GM19023 (cell line): Measurements from ENCODE around the gene DCTPP1.
A peak's percentile ranks its signal among the peaks of the same experiment; 100 is the strongest.
"Not testable (repeated sequence)": the region's sequence is repeated elsewhere in the genome, so short reads cannot be mapped to it uniquely, and the experiment has no call there.

Experiments used
- ATAC-seq: cut with Tn5 transposase; IDR thresholded peaks from one replicate; pipeline ENCODE4 v1.9.1; 2021; ENCODE audit warnings: mild to moderate bottlenecking, moderate library complexity; ENCODE audit not compliant: unreplicated experiment

DCTPP1 gene

DNA sequence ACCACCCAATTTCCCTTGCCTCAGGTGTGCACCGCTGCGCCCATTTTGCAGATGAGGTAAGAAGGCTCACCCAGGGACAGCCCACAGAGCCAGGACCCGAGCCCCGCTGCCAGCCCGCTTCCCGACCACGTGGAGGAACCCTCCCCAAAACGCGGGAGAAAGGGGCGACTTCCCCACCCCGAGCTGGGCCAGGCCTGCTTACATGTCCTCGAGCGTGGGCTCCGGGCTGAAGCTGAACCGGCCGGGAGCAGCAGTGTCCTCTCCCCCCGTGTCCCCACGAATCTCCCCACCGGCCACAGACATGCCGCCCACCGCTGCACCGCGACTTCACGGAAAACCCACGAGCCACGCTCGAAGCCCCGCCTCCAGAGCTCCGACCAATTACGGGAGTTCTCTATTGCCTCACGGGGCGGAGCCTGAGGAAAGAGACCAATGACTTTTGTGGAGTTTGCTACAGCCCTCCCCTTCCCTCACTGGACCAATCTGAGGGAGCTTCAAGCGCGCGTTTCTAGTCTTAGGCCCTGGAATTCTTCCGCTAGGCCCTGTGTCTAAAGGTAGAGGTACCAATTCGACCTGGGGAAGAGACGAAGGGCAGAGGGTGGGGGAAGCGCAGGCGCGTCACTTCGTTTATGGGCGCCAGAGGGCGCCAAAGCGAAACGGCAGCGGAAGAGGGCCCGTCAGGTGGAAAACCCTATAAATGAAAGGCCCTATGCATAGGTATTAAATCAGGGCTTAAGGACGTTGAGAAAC lies at the start of gene DCTPP1:
DCTPP1 (minus strand) TSS at position 353 of the 750 bp plus-strand sequence; CDS start at position 303, 50 bp downstream.
- peak; percentile 95 for ATAC-seq

DNA sequence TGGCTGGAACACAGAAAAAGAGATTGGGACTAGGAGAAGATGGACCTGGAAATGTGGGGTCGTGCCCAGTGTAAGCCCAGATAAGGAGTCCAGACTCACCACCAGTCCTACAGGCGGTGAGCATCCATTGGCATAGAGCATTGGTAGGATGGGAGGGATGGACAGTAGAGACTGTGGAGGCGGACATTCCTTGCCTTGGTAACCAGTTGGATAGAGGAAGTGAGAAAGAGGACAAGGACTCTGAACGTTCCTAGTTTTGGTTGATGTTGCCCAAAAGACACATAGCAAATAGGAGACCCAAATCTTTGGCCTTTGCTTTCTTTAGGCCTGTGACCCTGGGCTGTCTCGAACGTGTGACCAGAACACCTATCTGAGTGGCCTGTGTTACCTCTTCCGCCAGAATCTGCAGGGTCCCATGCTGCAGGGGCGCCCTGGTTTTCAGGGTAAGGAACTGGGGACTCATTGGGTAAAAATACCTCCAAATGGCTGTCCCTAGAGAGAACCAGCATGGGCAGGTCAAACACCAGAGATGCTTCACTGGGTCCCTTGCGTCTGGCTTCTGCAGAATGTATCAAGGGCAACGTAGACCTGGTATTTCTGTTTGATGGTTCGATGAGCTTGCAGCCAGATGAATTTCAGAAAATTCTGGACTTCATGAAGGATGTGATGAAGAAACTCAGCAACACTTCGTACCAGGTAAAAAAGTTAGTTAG lies 49.1 kb upstream of the DCTPP1 start:
- ATAC-seq, result no peak

DNA sequence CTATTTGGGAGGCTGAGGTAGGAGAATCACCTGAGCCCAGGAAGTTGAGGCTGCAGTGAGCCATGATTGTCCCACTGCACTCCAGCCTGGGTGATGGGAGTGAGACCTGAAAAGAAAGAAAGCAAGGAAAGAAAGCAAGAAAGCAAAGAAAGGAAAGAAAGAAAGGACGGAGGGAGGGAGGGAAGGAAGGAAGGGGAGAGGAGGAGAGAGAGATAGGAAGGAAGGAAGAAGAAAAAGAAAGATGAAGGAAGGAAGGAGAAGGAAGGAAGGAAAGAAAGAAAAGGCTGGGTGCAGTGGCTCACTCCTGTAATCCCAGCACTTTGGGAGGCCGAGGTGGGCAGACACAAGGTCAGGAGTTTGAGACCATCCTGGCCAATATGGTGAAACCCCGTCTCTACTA lies 47.9 kb upstream of the DCTPP1 start:
- ATAC-seq, result not testable (repeated sequence)

DNA sequence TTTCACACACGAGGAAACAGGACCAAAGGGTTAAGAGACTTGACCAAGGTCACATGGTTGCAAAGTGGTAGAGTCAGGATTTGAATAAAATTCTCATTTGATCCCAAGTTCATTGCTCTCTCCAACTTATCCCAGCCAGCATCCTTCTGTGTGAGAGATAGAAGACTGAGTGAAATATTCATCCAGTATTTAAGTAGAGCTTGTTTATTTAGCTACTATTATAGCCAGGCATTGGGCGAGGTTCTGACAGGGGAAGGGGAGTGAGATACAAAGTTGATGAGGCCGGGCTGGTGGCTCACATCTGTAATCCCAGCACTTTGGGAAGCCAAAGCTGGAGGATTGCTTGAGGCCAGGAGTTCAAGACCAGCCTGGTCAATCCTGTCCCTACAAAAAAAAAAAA lies 47.2 kb upstream of the DCTPP1 start:
- ATAC-seq, result no peak

DNA sequence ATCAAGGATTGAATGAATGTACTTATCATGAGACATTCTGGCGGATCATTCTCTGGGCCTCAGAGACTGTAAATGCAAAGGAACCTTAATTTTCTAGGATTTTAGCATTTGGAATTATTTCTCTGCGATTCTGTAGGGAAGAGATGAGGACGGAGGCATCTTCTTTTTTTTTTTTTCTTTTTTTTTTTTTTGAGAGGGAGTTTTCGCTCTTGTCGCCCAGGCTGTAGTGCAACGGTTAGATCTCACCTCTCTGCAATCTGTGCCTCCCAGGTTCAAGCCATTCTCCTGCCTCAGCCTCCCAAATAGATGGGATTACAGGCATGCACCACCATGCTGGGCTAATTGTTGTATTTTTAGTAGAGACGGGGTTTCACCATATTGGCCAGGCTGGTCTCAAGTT lies 44.9 kb upstream of the DCTPP1 start:
- no peak for ATAC-seq

DNA sequence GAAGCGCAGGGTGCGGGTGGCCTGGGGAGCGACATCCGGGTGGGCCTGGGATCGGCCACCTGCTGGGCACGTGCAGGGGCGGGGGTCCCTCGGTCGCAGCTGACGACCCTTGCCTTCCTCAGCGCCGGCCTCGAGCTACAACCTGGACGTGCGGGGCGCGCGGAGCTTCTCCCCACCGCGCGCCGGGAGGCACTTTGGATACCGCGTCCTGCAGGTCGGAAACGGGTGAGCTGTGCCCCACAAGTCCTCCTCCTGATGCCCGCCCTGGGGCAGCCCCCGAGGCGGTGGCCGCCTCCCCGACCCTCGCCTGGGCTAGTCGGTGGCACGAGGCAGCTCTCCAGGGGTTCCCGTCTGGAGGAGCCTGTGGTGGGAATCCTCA lies 44.2 kb upstream of the DCTPP1 start:
- ATAC-seq, result no peak

DNA sequence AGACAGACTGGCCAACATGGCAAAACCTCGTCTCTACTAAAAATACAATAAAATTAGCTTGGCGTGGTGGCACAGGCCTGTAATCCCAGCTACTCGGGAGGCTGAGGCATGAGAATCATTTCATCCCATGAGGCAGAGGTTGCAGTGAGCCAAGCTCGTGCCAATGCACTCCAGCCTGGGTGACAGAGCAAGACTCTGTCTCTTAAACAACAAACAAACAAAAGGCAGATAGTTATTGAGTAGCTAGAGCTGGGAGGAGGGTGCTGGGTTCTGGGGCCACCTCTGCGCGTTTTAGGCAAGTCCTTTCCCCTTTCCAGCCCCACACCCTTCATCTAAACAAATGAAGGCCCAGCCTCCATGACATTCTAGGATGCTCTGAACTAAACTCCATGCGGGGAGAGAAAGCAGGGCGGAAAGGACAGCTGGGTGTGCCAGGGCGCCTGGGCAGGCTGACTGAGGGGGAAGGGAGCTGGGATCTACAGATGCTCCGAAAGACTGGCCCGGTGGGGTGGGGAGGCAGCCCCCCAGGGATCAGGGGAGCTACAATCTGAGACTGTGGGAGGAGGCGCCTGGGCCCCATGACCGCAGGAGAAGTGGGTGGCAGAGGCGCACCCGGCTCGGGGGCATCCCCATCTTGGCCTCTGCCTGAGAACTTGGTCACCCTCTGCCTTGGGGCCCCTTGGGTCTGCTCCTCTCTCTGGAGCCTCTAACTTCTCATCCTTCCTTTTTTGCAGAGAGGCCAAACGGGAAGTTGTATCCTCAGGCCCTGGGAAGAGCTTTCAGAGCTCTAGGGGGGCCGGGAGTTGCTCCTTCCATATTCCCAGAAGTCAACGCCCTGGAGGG lies 43.6 kb upstream of the DCTPP1 start:
- ATAC-seq, result no peak

DNA sequence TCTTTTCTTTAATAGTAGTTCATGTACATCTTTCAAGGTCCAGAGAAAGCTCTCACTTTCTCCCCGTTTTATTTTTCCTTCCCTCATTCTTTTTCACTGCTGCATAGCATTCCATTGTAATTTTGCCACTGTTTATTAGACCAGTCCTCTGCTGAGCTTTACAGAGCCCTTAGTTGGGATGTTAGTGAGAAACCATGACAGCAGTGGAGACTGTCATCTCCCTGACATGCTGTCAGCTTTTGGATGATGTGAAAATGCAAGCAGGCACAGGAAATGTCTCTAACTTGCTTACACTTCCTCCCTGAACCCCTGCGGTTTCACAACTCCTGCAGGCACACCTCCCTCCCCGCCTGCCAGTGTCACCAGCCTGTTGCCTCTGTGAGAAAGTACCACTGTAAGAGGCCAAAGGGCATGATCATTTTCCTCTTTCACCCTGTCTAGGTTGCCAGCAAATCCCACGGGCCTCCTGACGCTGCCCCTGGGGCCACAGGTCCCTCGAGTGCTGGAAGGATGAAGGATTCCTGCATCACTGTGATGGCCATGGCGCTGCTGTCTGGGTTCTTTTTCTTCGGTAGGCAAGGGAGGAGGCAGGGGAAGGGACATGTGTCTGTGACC lies 42.6 kb upstream of the DCTPP1 start, which contains the start of gene ITGAL:
ITGAL (plus strand) TSS at position 415 of the 615 bp plus-strand sequence; CDS start at position 511, 96 bp downstream.
- ATAC-seq, result no peak

DNA sequence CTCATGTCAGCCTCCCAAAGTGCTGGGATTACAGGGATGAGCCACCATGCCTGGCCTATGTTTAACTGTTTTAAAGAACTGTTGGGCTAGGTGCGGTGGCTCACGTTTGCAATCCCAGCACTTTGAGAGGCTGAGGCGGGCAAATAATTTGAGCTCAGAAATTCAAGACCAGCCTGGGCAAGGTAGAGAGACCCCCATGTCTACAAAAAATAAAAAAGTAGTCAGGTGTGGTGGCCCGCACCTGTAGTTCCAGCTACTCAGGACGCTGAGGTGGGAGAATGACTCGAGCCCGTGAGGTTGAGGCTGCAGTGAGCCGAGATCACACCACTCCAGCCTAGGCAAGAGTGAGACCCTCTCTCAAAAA lies 40.8 kb upstream of the DCTPP1 start:
- no peak for ATAC-seq

DNA sequence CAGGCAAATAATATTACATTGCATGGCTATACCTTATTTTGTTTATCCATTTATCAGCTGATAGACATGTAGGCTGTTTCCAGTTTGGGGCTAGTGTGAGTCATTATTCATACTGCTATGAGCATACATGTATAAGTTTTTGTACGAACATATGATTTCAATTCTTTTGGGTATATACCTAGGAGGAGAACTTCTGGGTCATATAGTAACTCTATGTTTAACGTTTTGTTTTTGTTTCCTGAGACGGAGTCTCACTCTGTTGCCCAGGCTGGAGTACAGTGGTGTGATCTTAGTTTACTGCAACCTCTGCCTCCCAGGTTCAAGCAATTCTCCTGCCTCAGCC lies 40.3 kb upstream of the DCTPP1 start:
- ATAC-seq, result no peak

DNA sequence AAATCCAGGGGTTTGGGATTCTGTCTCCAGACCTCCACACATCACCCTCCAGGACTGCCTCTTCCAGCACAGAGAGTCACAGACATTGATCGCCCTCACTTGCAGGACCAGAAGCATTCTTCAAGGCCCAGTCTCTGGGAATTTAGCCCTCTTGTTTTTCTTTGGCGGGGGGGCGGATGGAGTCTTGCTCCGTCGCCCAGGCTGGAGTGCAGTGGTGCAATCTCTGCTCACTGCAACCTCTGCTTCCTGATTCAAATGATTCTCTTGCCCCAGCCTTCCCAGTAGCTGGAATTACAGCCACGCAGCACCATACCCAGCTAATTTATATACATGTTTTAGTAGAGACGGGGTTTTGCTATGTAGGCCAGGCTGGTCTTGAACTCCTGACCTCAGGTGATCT lies 34.2 kb upstream of the DCTPP1 start:
- ATAC-seq, result no peak

DNA sequence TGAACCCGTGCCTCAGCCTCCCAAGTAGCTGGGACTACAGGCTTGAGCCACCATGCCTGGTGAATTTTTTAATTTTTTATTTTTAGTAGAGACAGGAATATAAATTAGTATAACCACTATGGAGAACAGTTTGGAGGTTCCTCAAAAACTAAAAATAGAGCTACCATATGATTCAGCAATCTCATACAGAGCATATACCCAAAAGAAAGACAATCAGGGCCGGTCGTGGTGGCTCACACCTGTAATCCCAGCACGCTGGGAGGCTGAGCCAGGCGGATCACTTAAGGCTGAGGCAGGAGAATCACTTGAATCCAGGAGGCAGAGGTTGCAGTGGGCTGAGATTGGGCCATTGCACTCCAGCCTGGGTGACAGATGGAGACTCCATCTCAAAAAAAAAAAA lies 31.6 kb upstream of the DCTPP1 start:
- not testable (repeated sequence) for ATAC-seq

DNA sequence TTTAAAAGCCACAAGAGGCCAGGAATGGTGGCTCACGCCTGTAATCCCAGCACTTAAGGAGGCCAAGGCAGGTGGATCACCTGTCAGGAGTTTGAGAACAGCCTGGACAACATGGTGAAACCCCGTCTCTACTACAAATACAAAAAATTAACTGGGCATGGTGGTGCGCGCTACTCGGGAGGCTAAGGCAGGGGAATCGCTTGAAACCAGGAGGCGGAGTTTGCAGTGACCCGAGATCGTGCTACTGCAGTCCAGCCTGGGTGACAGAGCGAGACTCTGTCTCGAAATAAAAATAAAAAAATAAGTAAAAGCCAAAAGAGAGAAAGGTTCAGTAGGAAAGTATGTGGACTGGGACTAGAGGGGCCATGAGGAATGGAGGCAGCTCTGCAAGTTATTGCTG lies 29.6 kb upstream of the DCTPP1 start:
- ATAC-seq, result peak; percentile 21

DNA sequence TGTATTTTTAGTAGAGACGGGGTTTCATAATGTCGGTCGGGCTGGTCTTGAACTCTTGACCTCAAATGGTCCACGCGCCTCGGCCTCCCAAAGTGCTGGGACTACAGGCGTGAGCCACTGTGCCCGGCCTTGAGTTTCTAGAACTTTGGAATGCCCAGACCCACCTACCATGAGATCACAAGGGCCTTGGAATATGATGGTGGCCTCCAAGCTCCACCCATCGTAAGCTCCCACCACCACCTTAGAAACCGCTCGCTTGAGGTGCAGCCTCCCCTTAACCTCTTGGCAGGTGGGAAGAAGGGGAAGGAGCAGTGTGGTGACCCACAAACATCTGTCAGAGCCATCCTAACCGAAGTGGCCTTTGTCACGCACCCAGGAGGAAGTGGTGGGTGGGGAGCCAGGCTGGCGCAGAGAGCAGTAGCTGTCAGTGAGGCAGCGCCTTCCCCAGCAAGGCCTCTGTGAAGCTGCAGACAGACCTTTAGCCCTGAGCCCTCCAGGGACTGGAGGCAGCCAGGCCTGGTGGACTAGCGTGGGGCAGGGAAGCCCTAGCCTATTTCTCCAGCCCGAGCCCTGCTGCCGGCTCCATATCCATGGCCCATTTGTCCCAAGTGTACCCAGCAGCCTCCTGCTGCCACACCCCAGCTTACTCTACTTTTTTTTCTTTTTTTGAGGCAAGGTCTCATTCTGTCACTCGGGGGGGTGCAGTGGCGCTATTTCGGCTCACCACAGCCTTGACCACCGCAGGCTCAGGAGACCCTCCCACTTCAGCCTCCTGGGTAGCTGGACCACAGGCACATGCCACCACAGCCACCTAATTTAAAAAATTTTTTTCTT lies 28.9 kb upstream of the DCTPP1 start:
- ATAC-seq, result peak; percentile 72

DNA sequence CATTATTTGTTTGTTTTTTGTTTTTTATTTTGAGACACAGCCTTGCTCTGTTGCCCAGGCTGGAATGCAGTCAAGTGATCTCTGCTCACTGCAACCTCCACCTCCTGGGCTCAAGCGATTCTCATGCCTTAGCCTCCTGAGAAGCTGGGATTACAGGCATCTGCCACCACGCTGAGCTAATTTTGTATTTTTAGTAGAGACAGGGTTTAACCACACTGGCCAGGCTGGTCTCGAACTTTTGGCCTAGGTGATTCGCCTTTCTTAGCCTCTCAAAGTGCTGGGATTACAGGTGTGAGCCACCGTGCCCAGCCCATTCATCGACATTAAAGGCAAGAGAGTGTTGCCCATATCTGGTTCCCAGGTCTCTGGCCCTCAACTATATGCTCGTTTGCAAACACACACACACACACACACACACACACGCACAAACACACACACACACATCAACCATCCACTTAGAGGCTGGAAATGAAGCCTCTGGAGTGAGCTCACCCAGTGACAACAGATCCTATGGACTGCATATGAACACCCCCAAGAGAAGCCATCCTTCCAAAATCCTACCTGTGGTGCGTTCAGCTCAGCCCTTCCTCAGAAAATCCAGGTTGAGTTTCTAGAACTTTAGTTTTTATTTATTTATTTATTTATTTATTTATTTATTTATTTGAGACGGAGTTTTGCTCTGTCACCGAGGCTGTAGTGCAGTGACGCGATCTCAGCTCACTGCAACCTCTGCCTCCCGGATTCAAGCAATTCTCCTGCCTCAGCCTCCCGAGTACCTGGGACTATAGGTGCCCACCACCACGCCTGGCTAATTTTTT lies 28.1 kb upstream of the DCTPP1 start:
- ATAC-seq, result no peak

DNA sequence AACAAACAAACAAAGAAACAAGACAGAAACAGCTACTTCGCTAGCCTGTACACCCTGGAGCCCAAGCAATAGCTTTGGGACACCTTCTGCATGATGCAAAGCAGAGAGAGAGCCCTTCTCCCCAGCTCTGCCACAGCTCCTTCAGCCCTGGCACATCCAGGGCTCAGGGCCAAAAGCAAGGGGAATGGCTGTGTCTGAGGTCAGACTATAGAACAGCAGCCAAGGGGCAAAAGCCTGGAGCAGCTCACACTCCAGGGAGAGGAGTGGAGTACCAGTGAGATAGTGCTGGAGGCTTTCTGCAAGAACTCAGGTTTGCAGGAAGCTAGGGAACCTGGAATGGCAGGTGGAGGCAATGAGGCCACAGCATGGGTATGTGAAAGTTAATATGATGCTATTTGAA lies 27.4 kb upstream of the DCTPP1 start:
- no peak for ATAC-seq

DNA sequence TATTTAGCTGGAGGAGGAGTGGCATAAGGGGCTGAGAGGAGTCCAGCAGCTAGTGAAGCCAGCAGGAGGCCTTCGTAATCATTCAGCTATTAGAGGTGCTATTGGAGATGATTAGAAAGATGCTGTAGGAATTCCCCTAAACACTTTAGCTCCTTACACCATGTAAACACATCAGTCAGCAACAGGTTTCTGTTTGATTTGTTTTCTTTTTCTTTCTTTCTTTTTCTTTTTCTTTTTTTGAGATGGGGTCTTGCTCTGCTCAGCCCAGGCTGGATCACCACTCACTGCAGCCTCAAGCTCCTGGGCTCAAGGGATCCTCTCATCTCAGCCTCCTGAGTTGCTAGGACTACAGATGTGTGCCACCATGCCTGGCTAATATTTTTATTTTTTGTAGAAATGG lies 26.5 kb upstream of the DCTPP1 start:
- ATAC-seq, result no peak

DNA sequence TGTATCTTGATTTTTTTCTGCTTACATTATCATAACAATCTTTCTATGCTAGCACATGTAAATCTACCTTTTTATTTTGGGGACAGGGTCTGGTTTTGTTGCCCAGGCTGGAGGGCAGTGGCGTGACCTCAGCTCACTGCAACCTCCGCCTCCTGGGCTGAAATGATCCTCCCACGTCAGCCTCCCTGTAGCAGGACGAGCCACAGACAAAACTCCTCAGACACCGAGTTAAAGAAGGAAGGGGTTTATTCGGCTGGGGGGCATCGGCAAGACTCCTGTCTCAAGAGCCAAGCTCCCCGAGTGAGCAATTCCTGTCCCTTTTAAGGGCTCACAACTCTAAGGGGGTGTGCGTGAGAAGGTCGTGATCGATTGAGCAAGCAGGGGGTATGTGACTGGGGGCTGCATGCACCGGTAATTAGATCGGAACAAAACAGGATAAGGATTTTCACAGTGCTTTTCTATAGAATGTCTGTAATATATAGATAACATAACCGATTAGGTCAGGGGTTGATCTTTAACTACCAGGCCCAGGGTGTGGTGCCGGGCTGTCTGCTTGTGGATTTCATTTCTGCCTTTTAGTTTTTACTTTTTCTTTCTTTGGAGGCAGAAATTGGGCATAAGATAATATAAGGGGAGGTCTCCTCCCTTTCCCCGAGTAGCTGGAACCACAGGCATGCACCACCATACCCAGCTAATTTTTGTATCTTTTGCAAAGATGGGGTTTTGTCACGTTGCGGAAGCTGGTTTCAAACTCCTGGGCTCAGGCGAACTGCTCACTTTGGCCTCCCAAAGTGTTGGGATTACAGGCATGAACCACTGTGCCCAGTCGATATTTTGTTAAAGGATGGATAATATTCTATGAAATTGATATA lies 23.1 kb upstream of the DCTPP1 start:
- ATAC-seq, result not testable (repeated sequence)

DNA sequence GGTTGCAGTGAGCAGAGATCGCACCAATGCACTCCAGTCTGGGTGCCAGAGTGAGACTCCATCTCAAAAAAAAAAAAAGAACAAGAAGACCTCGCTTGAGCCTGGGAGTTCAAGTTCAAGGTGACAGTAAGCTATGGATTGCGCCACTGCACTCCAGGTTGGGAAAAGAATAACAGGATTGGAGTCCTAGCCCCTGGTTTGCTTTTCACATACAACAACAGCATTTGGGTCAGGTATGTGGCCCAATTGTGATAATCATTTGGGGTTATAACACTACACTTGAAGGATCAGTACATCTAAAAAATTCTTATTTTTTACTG lies 19.2 kb upstream of the DCTPP1 start:
- no peak for ATAC-seq
